H1 (cell line): ENCODE results near the gene RASSF9. TPM values are rescaled to one million over a fixed set of nuclear protein-coding genes. Genes with fewer than 3 reads are reported as not detected.

Experiments
- KDM1A ChIP-seq: fragments of 200-600, 300-600 bp; sonication (generic); IDR thresholded peaks from 2 replicates; pipeline ENCODE4 v1.7.1; 2016; ENCODE audit warnings: mild to moderate bottlenecking, low read length, borderline replicate concordance
- YY1 ChIP-seq: IDR thresholded peaks from 2 replicates; pipeline ENCODE4 v1.6.1; 2011; ENCODE audit warnings: low read depth, mild to moderate bottlenecking, low read length
- polyA plus RNA-seq, 7 experiments: library from polyadenylated mRNA; depleted of rRNA in 3 of 7; stranded (reverse) in 5 of 7; unstranded in 2 of 7; fragments of >200 nt in 5 of 7; fragments of 200-250 nt in 2 of 7; gene quantifications; 1 replicate in 5 of 7; 2 replicates in 1 of 7; 4 replicates in 1 of 7; pipeline versions ENCODE4 v1.2.1 to v1.2.3, GENCODE V29; 2011 to 2013; ENCODE audit warnings: missing spikeins in 2 of 7, mixed read lengths in 2 of 7
- total RNA-seq: library from RNA; stranded (reverse); fragmentation: NEBNext Ultra II Directional; extraction: Animal tissue kit (Norgen Biotek cat#: 25700); gene quantifications from 2 replicates; pipeline ENCODE4 v1.2.1, GENCODE V29; 2021
- TF ChIP-seq, protein P1 (sequence below): IDR thresholded peaks from 2 replicates; pipeline ENCODE4 v1.6.1; 2011; ENCODE audit warnings: low read depth, mild to moderate bottlenecking, low read length; ENCODE audit not compliant: insufficient read depth

The RASSF9 gene
- total and polyA plus RNA-seq, 2 of the 8 experiments (the other 6 are each of a cell fraction or from before 2014, with no cell fraction given) = 0.06 to 0.39 TPM

- TF ChIP-seq, protein P1, sequence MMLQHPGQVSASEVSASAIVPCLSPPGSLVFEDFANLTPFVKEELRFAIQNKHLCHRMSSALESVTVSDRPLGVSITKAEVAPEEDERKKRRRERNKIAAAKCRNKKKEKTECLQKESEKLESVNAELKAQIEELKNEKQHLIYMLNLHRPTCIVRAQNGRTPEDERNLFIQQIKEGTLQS = no peak
- TF ChIP-seq YY1 (no peak), KDM1A (no peak)
- TF ChIP-seq, all 59 proteins: peak for 0
Observed at GRCh38 chr12:85782711-85783110, 53.5 kb downstream of the RASSF9 start (continued).
